ENCODE results near the gene CACNA1B.

- TF ChIP-seq CTCF (IDR thresholded peaks at IDR 0.05; ENCODE audit: insufficient read depth, low read length), result no peak
- no peak for TF ChIP-seq POLR2AphosphoS5 (IDR thresholded peaks at IDR 0.05; ENCODE audit: low read depth)
- no peak for TF ChIP-seq GABPA (IDR thresholded peaks at IDR 0.05; ENCODE audit: low read depth)
- no peak for TF ChIP-seq REST (IDR thresholded peaks at IDR 0.05; ENCODE audit: insufficient replicate concordance, low read depth)
- TF ChIP-seq SPI1 (IDR thresholded peaks at IDR 0.05; ENCODE audit: borderline replicate concordance, low read depth), result no peak
Measured at GRCh38 chr9:137916540-137916939, 39.0 kb downstream of the CACNA1B start.
